H1 (cell line): ENCODE data around the gene ZNF521.

ENCODE experiments used
- CTCF ChIP-seq, 3 experiments: IDR thresholded peaks; 1 replicate in 2 of 3; 2 replicates in 1 of 3; pipeline versions ENCODE4 v1.5.1 to v1.6.1; 2011; ENCODE audit warnings: low read length in 3 of 3, mild to moderate bottlenecking in 3 of 3, inconsistent platforms in 2 of 3, low read depth in 1 of 3, moderate library complexity in 1 of 3; ENCODE audit not compliant: insufficient read depth in 1 of 3; ENCODE audit errors: control extremely low read depth in 1 of 3
- EZH2 ChIP-seq: fragments of 200-600 bp; sonication (generic); IDR thresholded peaks from 2 replicates; pipeline ENCODE4 v1.7.1; 2012; ENCODE audit warnings: low read depth, mild to moderate bottlenecking, moderate library complexity, low read length, inconsistent platforms; ENCODE audit not compliant: severe bottlenecking
- JUND ChIP-seq: IDR thresholded peaks from 2 replicates; pipeline ENCODE4 v1.6.1; 2011; ENCODE audit warnings: mild to moderate bottlenecking, improper control_type of control experiment, low read length
- POLR2A ChIP-seq, 2 experiments: IDR thresholded peaks; 1 replicate in 1 of 2; 2 replicates in 1 of 2; pipeline ENCODE4 v1.6.1; 2011; ENCODE audit warnings: low read depth in 2 of 2, low read length in 2 of 2, mild to moderate bottlenecking in 2 of 2; ENCODE audit errors: control extremely low read depth in 1 of 2
- TAF1 ChIP-seq: IDR thresholded peaks from 2 replicates; pipeline ENCODE4 v1.6.1; 2011; ENCODE audit warnings: mild to moderate bottlenecking, low read depth, low read length

GRCh38 chr18:25300492-25300891, 51.5 kb downstream of the ZNF521 start:
- TF ChIP-seq EZH2 (no peak), TAF1 (no peak), JUND (no peak), CTCF (IDR thresholded peaks at IDR 0.05; ENCODE audit: control extremely low read depth in 1 of 3, insufficient read depth in 1 of 3, low read depth in 1 of 3, low read length in 3 of 3) (no peak), POLR2A (IDR thresholded peaks at IDR 0.05; ENCODE audit: control extremely low read depth in 1 of 2, low read depth in 2 of 2, low read length in 2 of 2) (no peak)
